Measurements from ENCODE around the gene SRGAP2. TPM values are rescaled to one million over a fixed set of nuclear protein-coding genes. Genes with fewer than 3 reads are reported as not detected.
"Not testable (repeated sequence)": the region's sequence is repeated elsewhere in the genome, so short reads cannot be mapped to it uniquely, and the experiment has no call there.

Gene SRGAP2
- total RNA-seq, 1 donor from 2014 or later, result 75.5 TPM

- not testable (repeated sequence) for DNase-seq
These were observed 47.8 kb downstream of the SRGAP2 start for GRCh38 chr1:206250953-206251681.

GRCh38 chr1:206252680-206253335 is 49.5 kb downstream of the SRGAP2 start:
- peak; percentile 42 for DNase-seq

Other genes starting within 250 kb of the SRGAP2 start
- gene RAB7B, start 200.1 kb upstream of the SRGAP2 start, total RNA-seq, result 10.7 TPM
- 0.10 TPM for gene CTSE, start 179.6 kb upstream of the SRGAP2 start, total RNA-seq
- 3.8 TPM for gene RHEX, start 150.4 kb upstream of the SRGAP2 start, total RNA-seq
- gene AVPR1B, start 86.2 kb upstream of the SRGAP2 start, total RNA-seq, result not detected
- gene FAM72A, start 702 bp upstream of the SRGAP2 start, total RNA-seq, result 1.1 TPM